BJ (cell line): ENCODE data around the gene GUCY2C. TPM values are rescaled to one million over a fixed set of nuclear protein-coding genes. Genes with fewer than 3 reads are reported as not detected.

Experiments used
- CTCF ChIA-PET: fragments of 350-600 bp; formaldehyde crosslinking; extraction: SDS; loops from one replicate; lab custom pipeline; 2021; ENCODE audit warnings: antibody characterized with exemption, inconsistent platforms; lab: Yijun Ruan, JAX
- POLR2A ChIA-PET: fragments of 300-600 bp; sonication (Branson Sonifier 250); formaldehyde crosslinking; extraction: SDS; loops from one replicate; lab custom pipeline; 2021; ENCODE audit warnings: antibody characterized with exemption; lab: Charles Lee
- DNase-seq: peaks from one replicate; pipeline ENCODE4 v3.0.0-alpha.2; 2011; ENCODE audit warnings: low read depth
- H3K27me3 ChIP-seq: 2 replicates; pipeline ENCODE4 v1.6.0; 2011; ENCODE audit warnings: low read length; ENCODE audit not compliant: control insufficient read depth, insufficient read depth
- H3K36me3 ChIP-seq: 2 replicates; pipeline ENCODE4 v1.5.1; 2011; ENCODE audit warnings: low read length; ENCODE audit not compliant: control insufficient read depth, insufficient read depth
- H3K4me3 ChIP-seq: 2 replicates; pipeline ENCODE4 v1.5.1; 2011; ENCODE audit warnings: low read depth, mild to moderate bottlenecking, control low read depth, low read length
- CTCF ChIP-seq: IDR thresholded peaks from 2 replicates; pipeline ENCODE4 v1.5.1; 2011; ENCODE audit warnings: low read depth, mild to moderate bottlenecking, control low read depth, inconsistent platforms, low read length, moderate library complexity; ENCODE audit not compliant: insufficient read depth
- polyA plus RNA-seq: library from polyadenylated mRNA; depleted of rRNA; stranded (reverse); fragments of >200 nt; gene quantifications from 2 replicates; pipeline ENCODE4 v1.2.3, GENCODE V29; 2011

The GUCY2C gene
- polyA plus RNA-seq, 1 experiment, result not detected

GRCh38 chr12:14630793-14631192, 65.6 kb downstream of the GUCY2C start:
- Histone ChIP-seq H3K36me3 (no peaks in the 10 kb centered on the region), H3K4me3 (no peak overlapping the region), H3K27me3 (no peaks in the 10 kb centered on the region)
- no peak for DNase-seq
- no peak for TF ChIP-seq CTCF
- POLR2A ChIA-PET, result no interaction called here
- CTCF ChIA-PET, result no interaction called here

- CTCF ChIA-PET, result interaction anchor here (0.7 to 1.3 kb wide), 9 partner anchors 10 to 639 kb away, joined by 3 to 7 read pairs (median 4); no protein-coding TSS in a partner anchor
- TF ChIP-seq CTCF, result peak; percentile 99
- Histone ChIP-seq H3K4me3 (no peak overlapping the region), H3K36me3 (no peaks in the 10 kb centered on the region), H3K27me3 (no peaks in the 10 kb centered on the region)
- peak; percentile 13 for DNase-seq
- POLR2A ChIA-PET, result no interaction called here
Observed at GRCh38 chr12:14629832-14630710, 66.3 kb downstream of the GUCY2C start.

GRCh38 chr12:14628771-14629170, 67.6 kb downstream of the GUCY2C start:
- Histone ChIP-seq H3K36me3 (no peaks in the 10 kb centered on the region), H3K27me3 (no peaks in the 10 kb centered on the region), H3K4me3 (no peak overlapping the region)
- ChIA-PET CTCF (interaction anchor here (1.1 to 1.4 kb wide), 7 partner anchors 9 to 641 kb away, joined by 3 to 7 read pairs (median 4); no protein-coding TSS in a partner anchor), POLR2A (no interaction called here)
- no peak for TF ChIP-seq CTCF
- no peak for DNase-seq

- TF ChIP-seq CTCF, result no peak
- POLR2A ChIA-PET, result no interaction called here
- no peak overlapping the region for H3K4me3 ChIP-seq
- no peak for DNase-seq
- no peaks in the 10 kb centered on the region for H3K36me3 ChIP-seq
- CTCF ChIA-PET, result no interaction called here
- H3K27me3 ChIP-seq, result no peaks in the 10 kb centered on the region
Observed at GRCh38 chr12:14621826-14622225, 74.6 kb downstream of the GUCY2C start.

- no peak for TF ChIP-seq CTCF
- no peak for DNase-seq
- Histone ChIP-seq H3K36me3 (no peaks in the 10 kb centered on the region), H3K4me3 (no peak overlapping the region), H3K27me3 (no peaks in the 10 kb centered on the region)
- ChIA-PET POLR2A (interaction anchor here (0.6 kb wide), 1 partner anchor 372 kb away, joined by 6 read pairs; no protein-coding TSS in a partner anchor), CTCF (interaction anchor here (0.7 to 2.9 kb wide), 4 partner anchors 9 to 381 kb away, joined by 3 to 31 read pairs (median 6); no protein-coding TSS in a partner anchor)
Observed at GRCh38 chr12:14619741-14620501, 76.5 kb downstream of the GUCY2C start.
